NCI-H1417 (cell line): ENCODE results near the gene TLX1.

Experiments
- DNase-seq, 3 experiments: peaks; one replicate each; lab custom pipeline; 2025; lab: John Stamatoyannopoulos, UW

TLX1 gene

GRCh38 chr10:101134299-101135127, 3.4 kb downstream of the TLX1 start:
- DNase-seq: no peak

- no peak for DNase-seq
Measured at GRCh38 chr10:101135141-101136006, 4.3 kb downstream of the TLX1 start.

- no peak for DNase-seq
Measured at GRCh38 chr10:101136007-101136707, 5.1 kb downstream of the TLX1 start.

- no peak for DNase-seq
Measured at GRCh38 chr10:101136708-101137121, 5.6 kb downstream of the TLX1 start.

- DNase-seq: no peak
Measured at GRCh38 chr10:101137271-101137670, 6.2 kb downstream of the TLX1 start.

GRCh38 chr10:101138788-101139420, 7.8 kb downstream of the TLX1 start:
- DNase-seq: no peak

- DNase-seq: no peak
Measured at GRCh38 chr10:101139421-101139911, 8.4 kb downstream of the TLX1 start.

- DNase-seq: no peak
Measured at GRCh38 chr10:101140084-101140949, 9.2 kb downstream of the TLX1 start.

- DNase-seq: peak in 1 of 3 experiments; percentile 3
Measured at GRCh38 chr10:101140950-101141615, 10.0 kb downstream of the TLX1 start.

- peak; percentile 67 to 81 (median 76) for DNase-seq
Measured at GRCh38 chr10:101141616-101142532, 10.8 kb downstream of the TLX1 start.

- DNase-seq: no peak
Measured at GRCh38 chr10:101142533-101143344, 11.6 kb downstream of the TLX1 start.

GRCh38 chr10:101143345-101143630, 12.2 kb downstream of the TLX1 start:
- DNase-seq: no peak

- no peak for DNase-seq
Measured at GRCh38 chr10:101144053-101144452, 13.0 kb downstream of the TLX1 start.

GRCh38 chr10:101145145-101145544, 14.0 kb downstream of the TLX1 start:
- no peak for DNase-seq

- no peak for DNase-seq
Measured at GRCh38 chr10:101145750-101146391, 14.8 kb downstream of the TLX1 start.

- no peak for DNase-seq
Measured at GRCh38 chr10:101146392-101147251, 15.5 kb downstream of the TLX1 start.

- no peak for DNase-seq
Measured at GRCh38 chr10:101151395-101151794, 20.3 kb downstream of the TLX1 start.
